Loucy (cell line): ENCODE data around the gene COL25A1.

Experiments used
- EZH2phosphoT487 ChIP-seq: fragments of 200-600 bp; IDR thresholded peaks from 2 replicates; pipeline ENCODE4 v1.6.1; 2018; ENCODE audit warnings: antibody characterized with exemption, mild to moderate bottlenecking, moderate library complexity, borderline replicate concordance
- TF ChIP-seq, protein P1 (sequence below): fragments of 200-600 bp; sonication (generic); conservative IDR thresholded peaks from 2 replicates; pipeline ENCODE4 v1.5.1; 2014; ENCODE audit warnings: mild to moderate bottlenecking, antibody characterized with exemption, low read length

DNA sequence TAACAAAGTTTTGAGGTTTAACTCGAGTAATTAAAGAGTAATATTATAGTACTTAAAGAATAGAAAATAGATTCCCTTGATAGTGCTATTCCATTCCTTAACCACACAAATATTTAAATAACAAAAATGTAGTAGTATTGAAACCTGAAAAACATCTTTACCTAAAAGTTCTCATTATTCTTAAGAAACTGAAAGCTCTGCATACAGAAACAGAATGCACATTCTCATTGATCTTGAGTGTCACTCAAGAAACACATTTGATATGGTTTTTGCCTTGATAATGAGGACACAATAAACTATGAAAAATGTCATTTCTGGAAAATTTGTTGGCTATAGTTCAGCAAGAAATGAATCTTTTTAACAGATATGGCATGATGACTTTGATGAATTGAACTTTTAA lies 268.5 kb downstream of the COL25A1 start:
- TF ChIP-seq, protein P1, sequence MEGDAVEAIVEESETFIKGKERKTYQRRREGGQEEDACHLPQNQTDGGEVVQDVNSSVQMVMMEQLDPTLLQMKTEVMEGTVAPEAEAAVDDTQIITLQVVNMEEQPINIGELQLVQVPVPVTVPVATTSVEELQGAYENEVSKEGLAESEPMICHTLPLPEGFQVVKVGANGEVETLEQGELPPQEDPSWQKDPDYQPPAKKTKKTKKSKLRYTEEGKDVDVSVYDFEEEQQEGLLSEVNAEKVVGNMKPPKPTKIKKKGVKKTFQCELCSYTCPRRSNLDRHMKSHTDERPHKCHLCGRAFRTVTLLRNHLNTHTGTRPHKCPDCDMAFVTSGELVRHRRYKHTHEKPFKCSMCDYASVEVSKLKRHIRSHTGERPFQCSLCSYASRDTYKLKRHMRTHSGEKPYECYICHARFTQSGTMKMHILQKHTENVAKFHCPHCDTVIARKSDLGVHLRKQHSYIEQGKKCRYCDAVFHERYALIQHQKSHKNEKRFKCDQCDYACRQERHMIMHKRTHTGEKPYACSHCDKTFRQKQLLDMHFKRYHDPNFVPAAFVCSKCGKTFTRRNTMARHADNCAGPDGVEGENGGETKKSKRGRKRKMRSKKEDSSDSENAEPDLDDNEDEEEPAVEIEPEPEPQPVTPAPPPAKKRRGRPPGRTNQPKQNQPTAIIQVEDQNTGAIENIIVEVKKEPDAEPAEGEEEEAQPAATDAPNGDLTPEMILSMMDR = no peak
- no peak for TF ChIP-seq EZH2phosphoT487
